GM18526 (cell line): ENCODE measurements around the gene SLC25A27.

Experiments
- POLR2A ChIP-seq: IDR thresholded peaks from 3 replicates; pipeline ENCODE4 v1.6.1; 2011; ENCODE audit not compliant: insufficient read length; ENCODE audit errors: extremely low read depth

SLC25A27 gene

GRCh38 chr6:46684771-46685170 lies 32.0 kb downstream of the SLC25A27 start:
- TF ChIP-seq POLR2A: no peak

GRCh38 chr6:46687619-46688097 lies 34.9 kb downstream of the SLC25A27 start, which contains the start of gene TDRD6:
Gene TDRD6, plus strand, starts transcription at chr6:46687885. Its CDS starts 244 bp downstream, at chr6:46688129.
- TF ChIP-seq POLR2A: no peak

- TF ChIP-seq POLR2A: no peak
Observed at GRCh38 chr6:46688117-46688965, 35.6 kb downstream of the SLC25A27 start.

GRCh38 chr6:46688966-46689335 lies 36.2 kb downstream of the SLC25A27 start:
- TF ChIP-seq POLR2A: no peak

- no peak for TF ChIP-seq POLR2A
Observed at GRCh38 chr6:46689657-46690056, 36.9 kb downstream of the SLC25A27 start.

- no peak for TF ChIP-seq POLR2A
Observed at GRCh38 chr6:46690141-46690755, 37.5 kb downstream of the SLC25A27 start.

GRCh38 chr6:46690911-46691451 lies 38.2 kb downstream of the SLC25A27 start:
- TF ChIP-seq POLR2A: no peak

- TF ChIP-seq POLR2A: no peak
Observed at GRCh38 chr6:46699970-46700369, 47.2 kb downstream of the SLC25A27 start.

GRCh38 chr6:46704562-46704961 lies 51.8 kb downstream of the SLC25A27 start:
- no peak for TF ChIP-seq POLR2A

GRCh38 chr6:46706464-46706863 lies 53.7 kb downstream of the SLC25A27 start:
- TF ChIP-seq POLR2A: no peak

GRCh38 chr6:46711491-46711890 lies 58.7 kb downstream of the SLC25A27 start:
- no peak for TF ChIP-seq POLR2A

- TF ChIP-seq POLR2A: no peak
Observed at GRCh38 chr6:46715141-46715540, 62.4 kb downstream of the SLC25A27 start.

- TF ChIP-seq POLR2A: no peak
Observed at GRCh38 chr6:46719099-46719498, 66.3 kb downstream of the SLC25A27 start.

- no peak for TF ChIP-seq POLR2A
Observed at GRCh38 chr6:46720401-46720800, 67.6 kb downstream of the SLC25A27 start.
